ENCODE data around the gene OBSCN.

Gene OBSCN

GRCh38 chr1:228209657-228210056 lies 1.8 kb downstream of the OBSCN start:
- Histone ChIP-seq H3K27me3 (ENCODE audit: insufficient read depth, low read length) (no peaks in the 10 kb centered on the region), H3K9me3 (ENCODE audit: low read length) (no peaks in the 10 kb centered on the region), H3K4me2 (ENCODE audit: low read length) (no peak overlapping the region), H3F3A (ENCODE audit: insufficient read depth, low read length) (no peaks in the 10 kb centered on the region), H3K9me2 (ENCODE audit: low read depth, low read length) (no peaks in the 10 kb centered on the region), H2AFZ (ENCODE audit: low read length) (no peak overlapping the region), H3K27ac (ENCODE audit: low read depth, low read length, poor library complexity, severe bottlenecking) (no peak overlapping the region), H3K9ac (ENCODE audit: low read length) (no peak overlapping the region), H3K4me3 (ENCODE audit: low read depth, low read length, poor library complexity, severe bottlenecking) (no peak overlapping the region), H3K36me3 (ENCODE audit: insufficient read depth, low read length) (no peaks in the 10 kb centered on the region), H3K79me2 (ENCODE audit: insufficient read depth, low read length) (no peaks in the 10 kb centered on the region), H4K20me1 (ENCODE audit: insufficient read depth, low read length) (no peaks in the 10 kb centered on the region), H3K4me1 (ENCODE audit: insufficient read depth, low read length, severe bottlenecking) (peaks cover 4% of the 10 kb centered on the region)
- no peak for TF ChIP-seq EZH2 (IDR thresholded peaks at IDR 0.05; ENCODE audit: borderline replicate concordance, low read length)
- no peak for TF ChIP-seq CTCF (IDR thresholded peaks at IDR 0.05; ENCODE audit: low read length)

DNA sequence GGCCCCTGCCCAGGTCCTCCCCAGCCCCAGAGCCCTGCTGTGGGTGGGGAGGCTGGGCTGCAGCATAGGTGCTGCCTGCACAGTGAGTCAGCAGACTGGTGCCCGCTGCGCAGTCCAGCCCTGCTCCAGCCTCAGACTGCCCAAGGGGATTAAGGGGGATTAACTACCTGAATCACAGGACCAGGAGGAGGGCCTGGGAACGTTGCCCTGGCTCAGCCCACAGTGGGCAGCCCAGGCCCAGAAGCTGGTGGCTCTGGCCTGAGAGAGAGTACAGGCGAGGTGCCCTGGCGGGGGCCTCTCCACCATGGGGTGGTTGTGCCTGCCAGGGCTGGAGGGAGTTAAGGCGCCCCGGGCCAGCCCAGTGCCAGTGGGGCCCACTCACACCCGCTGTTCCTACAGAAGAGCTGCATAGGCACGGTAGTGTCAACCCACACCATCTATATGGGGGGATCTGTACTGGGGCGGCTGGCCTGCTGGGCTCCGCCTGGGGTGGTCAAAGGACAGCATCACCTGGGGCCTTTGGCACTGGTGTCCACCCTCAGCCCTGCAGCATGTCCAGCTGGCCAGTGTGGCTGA lies 2.3 kb downstream of the OBSCN start:
- Histone ChIP-seq H3K9ac (ENCODE audit: low read length) (no peak overlapping the region), H3F3A (ENCODE audit: insufficient read depth, low read length) (no peaks in the 10 kb centered on the region), H3K9me2 (ENCODE audit: low read depth, low read length) (no peaks in the 10 kb centered on the region), H2AFZ (ENCODE audit: low read length) (no peak overlapping the region), H3K27me3 (ENCODE audit: insufficient read depth, low read length) (no peaks in the 10 kb centered on the region), H3K36me3 (ENCODE audit: insufficient read depth, low read length) (no peaks in the 10 kb centered on the region), H3K79me2 (ENCODE audit: insufficient read depth, low read length) (no peaks in the 10 kb centered on the region), H4K20me1 (ENCODE audit: insufficient read depth, low read length) (no peaks in the 10 kb centered on the region), H3K4me1 (ENCODE audit: insufficient read depth, low read length, severe bottlenecking) (peaks cover 4% of the 10 kb centered on the region), H3K4me2 (ENCODE audit: low read length) (no peak overlapping the region), H3K4me3 (ENCODE audit: low read depth, low read length, poor library complexity, severe bottlenecking) (no peak overlapping the region), H3K27ac (ENCODE audit: low read depth, low read length, poor library complexity, severe bottlenecking) (no peak overlapping the region), H3K9me3 (ENCODE audit: low read length) (no peaks in the 10 kb centered on the region)
- no peak for TF ChIP-seq CTCF (IDR thresholded peaks at IDR 0.05; ENCODE audit: low read length)
- TF ChIP-seq EZH2 (IDR thresholded peaks at IDR 0.05; ENCODE audit: borderline replicate concordance, low read length), result no peak

- Histone ChIP-seq H3K9me3 (ENCODE audit: low read length) (no peaks in the 10 kb centered on the region), H3K9me2 (ENCODE audit: low read depth, low read length) (no peaks in the 10 kb centered on the region), H3K27me3 (ENCODE audit: insufficient read depth, low read length) (no peaks in the 10 kb centered on the region), H3F3A (ENCODE audit: insufficient read depth, low read length) (no peaks in the 10 kb centered on the region), H3K4me1 (ENCODE audit: insufficient read depth, low read length, severe bottlenecking) (peaks cover 4% of the 10 kb centered on the region), H3K4me2 (ENCODE audit: low read length) (no peak overlapping the region), H3K79me2 (ENCODE audit: insufficient read depth, low read length) (no peaks in the 10 kb centered on the region), H4K20me1 (ENCODE audit: insufficient read depth, low read length) (no peaks in the 10 kb centered on the region), H3K36me3 (ENCODE audit: insufficient read depth, low read length) (no peaks in the 10 kb centered on the region), H3K4me3 (ENCODE audit: low read depth, low read length, poor library complexity, severe bottlenecking) (no peak overlapping the region), H3K9ac (ENCODE audit: low read length) (no peak overlapping the region), H2AFZ (ENCODE audit: low read length) (no peak overlapping the region), H3K27ac (ENCODE audit: low read depth, low read length, poor library complexity, severe bottlenecking) (no peak overlapping the region)
- no peak for TF ChIP-seq EZH2 (IDR thresholded peaks at IDR 0.05; ENCODE audit: borderline replicate concordance, low read length)
- TF ChIP-seq CTCF (IDR thresholded peaks at IDR 0.05; ENCODE audit: low read length), result no peak
These were observed 3.1 kb downstream of the OBSCN start for GRCh38 chr1:228210712-228211530.
